ENCODE measurements around the gene METTL3.

Gene METTL3

DNA sequence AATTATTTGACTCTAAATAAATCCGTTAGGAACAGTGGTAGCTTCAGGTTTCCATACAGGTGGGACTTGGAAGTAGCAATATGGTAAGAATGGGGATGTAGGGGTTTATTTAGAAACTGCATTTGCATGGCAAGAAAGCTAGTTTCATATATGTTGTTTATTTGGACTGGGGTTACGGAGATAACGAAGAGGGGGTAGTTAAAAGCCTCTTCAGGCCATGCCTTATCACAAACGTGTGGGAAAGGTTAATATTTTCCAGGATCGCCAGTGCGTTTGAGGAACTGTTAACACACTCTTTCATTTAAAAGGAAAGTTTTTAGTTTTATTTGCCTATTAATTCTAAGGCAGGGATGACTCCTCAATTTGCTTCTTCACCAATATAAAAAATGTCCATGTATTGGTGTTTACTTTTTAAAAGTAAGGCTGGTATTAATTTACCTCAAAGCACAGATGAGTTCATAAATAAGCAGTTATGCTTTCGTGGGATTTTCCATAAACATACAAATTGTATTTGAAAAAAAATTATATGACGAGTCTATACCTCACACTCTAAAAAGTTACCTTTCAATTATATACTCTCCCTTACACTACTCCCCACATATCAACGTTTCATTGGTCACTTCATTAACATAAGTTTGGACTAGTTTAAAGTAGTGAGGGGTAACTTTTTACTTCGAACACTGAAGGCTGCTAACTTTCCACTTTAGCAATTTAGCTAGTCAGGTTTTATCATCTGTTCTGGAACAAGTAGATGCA lies 35.2 kb downstream of the METTL3 start:
- Histone ChIP-seq H3K4me1 (ENCODE audit: insufficient read depth, low read length, poor library complexity, severe bottlenecking) (peaks cover 21% of the 10 kb centered on the region), H3K27me3 (ENCODE audit: insufficient read depth, low read length, poor library complexity, severe bottlenecking) (no peaks in the 10 kb centered on the region), H3K9ac (ENCODE audit: low read depth, low read length, poor library complexity, severe bottlenecking) (peak overlapping the region; percentile 81), H3K9me2 (replicated peaks; ENCODE audit: low read depth, low read length) (no peaks in the 10 kb centered on the region), H3F3A (ENCODE audit: low read depth) (no peaks in the 10 kb centered on the region), H2AFZ (ENCODE audit: low read length) (peak overlapping the region; percentile 96), H3K79me2 (ENCODE audit: insufficient read depth, low read length) (peaks cover 57% of the 10 kb centered on the region), H3K4me3 (ENCODE audit: low read length, poor library complexity, severe bottlenecking) (peak overlapping the region; percentile 91), H3K4me2 (ENCODE audit: low read depth, low read length, poor library complexity, severe bottlenecking) (peak overlapping the region; percentile 87), H3K36me3 (ENCODE audit: insufficient read depth, low read length) (no peaks in the 10 kb centered on the region), H3K9me3 (ENCODE audit: insufficient read depth, low read depth, low read length) (no peaks in the 10 kb centered on the region), H4K20me1 (ENCODE audit: insufficient read depth, low read length, poor library complexity, severe bottlenecking) (peaks cover 8% of the 10 kb centered on the region)
- TF ChIP-seq, protein P1, sequence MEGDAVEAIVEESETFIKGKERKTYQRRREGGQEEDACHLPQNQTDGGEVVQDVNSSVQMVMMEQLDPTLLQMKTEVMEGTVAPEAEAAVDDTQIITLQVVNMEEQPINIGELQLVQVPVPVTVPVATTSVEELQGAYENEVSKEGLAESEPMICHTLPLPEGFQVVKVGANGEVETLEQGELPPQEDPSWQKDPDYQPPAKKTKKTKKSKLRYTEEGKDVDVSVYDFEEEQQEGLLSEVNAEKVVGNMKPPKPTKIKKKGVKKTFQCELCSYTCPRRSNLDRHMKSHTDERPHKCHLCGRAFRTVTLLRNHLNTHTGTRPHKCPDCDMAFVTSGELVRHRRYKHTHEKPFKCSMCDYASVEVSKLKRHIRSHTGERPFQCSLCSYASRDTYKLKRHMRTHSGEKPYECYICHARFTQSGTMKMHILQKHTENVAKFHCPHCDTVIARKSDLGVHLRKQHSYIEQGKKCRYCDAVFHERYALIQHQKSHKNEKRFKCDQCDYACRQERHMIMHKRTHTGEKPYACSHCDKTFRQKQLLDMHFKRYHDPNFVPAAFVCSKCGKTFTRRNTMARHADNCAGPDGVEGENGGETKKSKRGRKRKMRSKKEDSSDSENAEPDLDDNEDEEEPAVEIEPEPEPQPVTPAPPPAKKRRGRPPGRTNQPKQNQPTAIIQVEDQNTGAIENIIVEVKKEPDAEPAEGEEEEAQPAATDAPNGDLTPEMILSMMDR (conservative IDR thresholded peaks at IDR 0.05; ENCODE audit: low read length), result no peak
- no peak for TF ChIP-seq EZH2phosphoT487 (IDR thresholded peaks at IDR 0.05; ENCODE audit: borderline replicate concordance)

DNA sequence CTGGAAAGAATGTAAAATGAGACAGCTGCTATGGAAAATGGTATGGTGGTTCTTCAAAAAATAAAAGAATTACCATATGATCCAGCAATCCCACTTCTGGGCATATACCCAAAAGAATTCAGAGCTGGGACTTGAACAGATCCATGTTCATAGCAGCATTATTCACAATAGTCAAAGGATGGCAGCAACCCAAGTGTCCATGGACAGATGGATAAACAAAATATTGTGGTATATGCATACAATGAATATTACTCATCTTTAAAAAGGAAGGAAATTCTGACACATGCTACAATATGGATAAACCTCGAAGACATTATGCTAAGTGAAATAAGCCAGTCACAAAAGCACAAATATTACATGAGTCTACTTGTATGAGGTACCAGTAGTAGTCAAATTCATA lies 43.5 kb downstream of the METTL3 start:
- H3K9me3 ChIP-seq (ENCODE audit: insufficient read depth, low read depth, low read length), result no peaks in the 10 kb centered on the region
- peaks cover 3% of the 10 kb centered on the region for H4K20me1 ChIP-seq (ENCODE audit: insufficient read depth, low read length, poor library complexity, severe bottlenecking)
- H3K36me3 ChIP-seq (ENCODE audit: insufficient read depth, low read length), result peaks cover 36% of the 10 kb centered on the region; the same call in 1 of the 2 replicates
- no peaks in the 10 kb centered on the region for H3F3A ChIP-seq (ENCODE audit: low read depth)
- H3K9ac ChIP-seq (ENCODE audit: low read depth, low read length, poor library complexity, severe bottlenecking), result no peak overlapping the region
- H3K27me3 ChIP-seq (ENCODE audit: insufficient read depth, low read length, poor library complexity, severe bottlenecking), result no peaks in the 10 kb centered on the region
- H3K4me2 ChIP-seq (ENCODE audit: low read depth, low read length, poor library complexity, severe bottlenecking), result no peak overlapping the region
- no peak overlapping the region for H3K4me3 ChIP-seq (ENCODE audit: low read length, poor library complexity, severe bottlenecking)
- no peaks in the 10 kb centered on the region for H3K9me2 ChIP-seq (replicated peaks; ENCODE audit: low read depth, low read length)
- peaks cover 2% of the 10 kb centered on the region for H3K4me1 ChIP-seq (ENCODE audit: insufficient read depth, low read length, poor library complexity, severe bottlenecking)
- TF ChIP-seq, protein P1 (conservative IDR thresholded peaks at IDR 0.05; ENCODE audit: low read length), result no peak
- no peak for TF ChIP-seq EZH2phosphoT487 (IDR thresholded peaks at IDR 0.05; ENCODE audit: borderline replicate concordance)
- H2AFZ ChIP-seq (ENCODE audit: low read length), result no peak overlapping the region
- peaks cover 3% of the 10 kb centered on the region; the same call in 1 of the 2 replicates for H3K79me2 ChIP-seq (ENCODE audit: insufficient read depth, low read length)

DNA sequence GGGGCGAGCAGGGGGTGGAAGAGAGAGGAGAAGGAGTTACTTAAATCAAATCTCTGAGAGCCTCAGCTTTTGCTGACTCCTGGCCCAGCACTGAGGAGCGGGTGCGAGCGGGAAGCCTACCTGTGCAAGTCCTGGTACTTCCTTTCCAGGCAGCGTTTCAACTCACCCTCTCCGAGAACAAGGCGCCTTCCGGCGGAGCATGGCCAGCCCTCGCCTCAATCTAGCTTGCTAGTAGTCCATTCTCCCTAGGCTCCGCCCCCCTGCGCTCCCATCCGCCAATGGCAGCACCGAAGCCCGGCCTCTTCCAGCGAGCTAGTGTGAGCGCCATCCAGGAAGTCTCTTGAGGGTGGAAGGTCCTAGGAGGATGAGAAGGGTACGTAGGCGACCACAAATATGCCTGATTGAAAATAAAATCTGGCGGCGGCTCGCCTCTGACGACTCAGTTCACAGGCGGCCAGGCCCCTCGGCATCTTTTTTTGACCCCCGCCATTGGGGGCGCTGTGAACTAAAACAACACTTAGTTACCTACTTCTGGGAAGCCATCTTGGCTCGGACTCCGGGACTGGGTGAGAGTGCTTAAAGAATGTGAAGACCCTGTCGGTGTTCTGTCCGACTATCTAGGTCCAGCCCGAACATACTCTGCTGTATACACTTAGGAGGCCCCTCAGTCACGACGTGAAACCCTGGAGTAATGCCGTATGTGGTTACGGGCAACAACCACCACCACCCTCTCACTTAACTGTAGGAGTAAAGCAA lies 55.0 kb downstream of the METTL3 start, which contains the start of gene CHD8:
CHD8 (minus strand) TSS at position 212 of the 756 bp plus-strand sequence. CDS start 24,480 bp downstream, outside the sequence.
- Histone ChIP-seq H3K4me2 (ENCODE audit: low read depth, low read length, poor library complexity, severe bottlenecking) (peak within 1 kb of the TSS; percentile 99), H3K79me2 (ENCODE audit: insufficient read depth, low read length) (peaks cover 48% of the 10 kb centered on the region), H3K9me3 (ENCODE audit: insufficient read depth, low read depth, low read length) (no peaks in the 10 kb centered on the region), H3K4me3 (ENCODE audit: low read length, poor library complexity, severe bottlenecking) (peak within 1 kb of the TSS; percentile 96), H3K9ac (ENCODE audit: low read depth, low read length, poor library complexity, severe bottlenecking) (peak within 1 kb of the TSS; percentile 98), H3F3A (ENCODE audit: low read depth) (peaks cover 3% of the 10 kb centered on the region; the same call in 1 of the 2 replicates), H3K36me3 (ENCODE audit: insufficient read depth, low read length) (peaks cover 14% of the 10 kb centered on the region; the same call in 1 of the 2 replicates), H3K27me3 (ENCODE audit: insufficient read depth, low read length, poor library complexity, severe bottlenecking) (no peaks in the 10 kb centered on the region), H4K20me1 (ENCODE audit: insufficient read depth, low read length, poor library complexity, severe bottlenecking) (peaks cover 33% of the 10 kb centered on the region), H2AFZ (ENCODE audit: low read length) (peak within 1 kb of the TSS; percentile 100), H3K9me2 (replicated peaks; ENCODE audit: low read depth, low read length) (no peaks in the 10 kb centered on the region), H3K4me1 (ENCODE audit: insufficient read depth, low read length, poor library complexity, severe bottlenecking) (peaks cover 27% of the 10 kb centered on the region)
- TF ChIP-seq, protein P1 (conservative IDR thresholded peaks at IDR 0.05; ENCODE audit: low read length), result peak; percentile 81
- TF ChIP-seq EZH2phosphoT487 (IDR thresholded peaks at IDR 0.05; ENCODE audit: borderline replicate concordance), result no peak

Data from Loucy (cell line).